Measurements from ENCODE around the gene FMO1.

DNA sequence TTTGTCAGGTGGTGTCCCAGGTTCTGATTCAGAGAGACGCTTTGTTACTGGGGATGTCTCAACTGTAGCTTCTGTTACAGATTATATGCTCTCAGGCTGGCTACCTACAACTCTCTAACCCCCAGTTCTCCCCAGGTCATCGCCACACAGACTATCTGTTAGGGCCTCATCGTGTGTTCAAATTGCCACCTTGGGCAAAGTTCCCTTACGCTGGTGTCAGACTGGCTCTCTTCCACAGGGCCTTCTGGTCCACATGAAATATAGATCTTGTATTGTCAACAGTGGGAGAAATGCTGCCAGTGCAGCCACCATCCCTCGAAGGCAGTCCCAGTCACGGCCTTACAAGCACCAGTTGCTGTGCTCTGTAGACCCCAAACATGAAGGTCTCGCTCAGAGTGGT, 81.0 kb downstream of the FMO1 start:
- TF ChIP-seq, protein P1, sequence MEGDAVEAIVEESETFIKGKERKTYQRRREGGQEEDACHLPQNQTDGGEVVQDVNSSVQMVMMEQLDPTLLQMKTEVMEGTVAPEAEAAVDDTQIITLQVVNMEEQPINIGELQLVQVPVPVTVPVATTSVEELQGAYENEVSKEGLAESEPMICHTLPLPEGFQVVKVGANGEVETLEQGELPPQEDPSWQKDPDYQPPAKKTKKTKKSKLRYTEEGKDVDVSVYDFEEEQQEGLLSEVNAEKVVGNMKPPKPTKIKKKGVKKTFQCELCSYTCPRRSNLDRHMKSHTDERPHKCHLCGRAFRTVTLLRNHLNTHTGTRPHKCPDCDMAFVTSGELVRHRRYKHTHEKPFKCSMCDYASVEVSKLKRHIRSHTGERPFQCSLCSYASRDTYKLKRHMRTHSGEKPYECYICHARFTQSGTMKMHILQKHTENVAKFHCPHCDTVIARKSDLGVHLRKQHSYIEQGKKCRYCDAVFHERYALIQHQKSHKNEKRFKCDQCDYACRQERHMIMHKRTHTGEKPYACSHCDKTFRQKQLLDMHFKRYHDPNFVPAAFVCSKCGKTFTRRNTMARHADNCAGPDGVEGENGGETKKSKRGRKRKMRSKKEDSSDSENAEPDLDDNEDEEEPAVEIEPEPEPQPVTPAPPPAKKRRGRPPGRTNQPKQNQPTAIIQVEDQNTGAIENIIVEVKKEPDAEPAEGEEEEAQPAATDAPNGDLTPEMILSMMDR (IDR thresholded peaks at IDR 0.05 in 2 of 3, conservative IDR thresholded peaks at IDR 0.05 in 1 of 3; ENCODE audit: borderline replicate concordance in 1 of 3, insufficient read depth in 1 of 3, low read depth in 2 of 3, low read length in 2 of 3) = no peak
- TF ChIP-seq FOSL1 (IDR thresholded peaks at IDR 0.05; ENCODE audit: low read depth) (no peak), RAD21 (IDR thresholded peaks at IDR 0.05; ENCODE audit: low read depth) (no peak), POLR2AphosphoS5 (IDR thresholded peaks at IDR 0.05; ENCODE audit: low read depth, low read length) (no peak), CEBPB (IDR thresholded peaks at IDR 0.05; ENCODE audit: low read depth) (no peak)
- TF ChIP-seq, protein P2, sequence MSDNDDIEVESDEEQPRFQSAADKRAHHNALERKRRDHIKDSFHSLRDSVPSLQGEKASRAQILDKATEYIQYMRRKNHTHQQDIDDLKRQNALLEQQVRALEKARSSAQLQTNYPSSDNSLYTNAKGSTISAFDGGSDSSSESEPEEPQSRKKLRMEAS (IDR thresholded peaks at IDR 0.05) = no peak

Data from HCT116 (cell line).